ENCODE results near the gene DDX1. TPM values are rescaled to one million over a fixed set of nuclear protein-coding genes. Genes with fewer than 3 reads are reported as not detected.

The DDX1 gene
- total RNA-seq, 1 experiment from 2014 or later, result 154 TPM

DNA sequence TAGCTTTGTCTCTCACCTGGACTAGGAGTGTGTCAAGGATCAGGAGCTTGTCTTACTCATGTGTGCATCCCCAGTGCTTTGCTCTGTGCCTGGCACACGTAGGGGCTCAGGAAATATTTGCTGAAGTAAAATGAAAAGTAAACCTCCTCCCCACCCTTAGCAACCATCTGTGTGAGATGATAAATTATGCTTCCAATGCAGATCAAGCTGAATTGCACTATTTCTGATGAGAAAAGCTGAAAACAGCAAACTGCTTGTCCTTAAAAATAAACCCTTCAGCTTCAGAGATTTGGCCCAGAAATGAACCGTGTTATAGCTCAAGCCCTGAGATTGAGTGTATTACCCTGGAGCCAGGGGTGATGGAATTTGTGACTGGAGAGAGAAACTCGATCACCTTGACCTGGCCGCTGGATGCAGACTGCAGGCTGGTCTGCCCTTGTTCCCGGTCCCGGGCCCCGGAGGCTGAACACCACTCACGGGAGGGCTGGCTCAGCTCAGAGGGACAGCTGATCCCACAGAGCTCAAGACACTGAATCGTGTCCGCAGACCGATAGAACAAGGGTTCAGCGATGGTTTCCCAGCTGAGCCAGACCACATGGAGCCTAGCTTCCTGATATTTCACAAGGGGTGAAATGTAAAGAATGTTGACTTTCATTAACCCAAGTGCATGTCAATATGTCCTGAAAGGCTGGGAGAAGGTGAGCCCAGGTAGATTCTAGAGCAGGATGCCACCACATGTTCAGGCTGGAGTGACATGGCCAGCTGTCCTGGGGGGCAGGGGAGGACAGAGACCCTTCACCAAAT lies 50.5 kb downstream of the DDX1 start:
- Histone ChIP-seq H3K9me3 (ENCODE audit: low read depth, low read length, poor library complexity, severe bottlenecking) (no peaks in the 10 kb centered on the region), H3K36me3 (ENCODE audit: insufficient read depth, low read length, poor library complexity, severe bottlenecking) (peaks cover 6% of the 10 kb centered on the region), H3K4me3 (ENCODE audit: low read depth, low read length, poor library complexity, severe bottlenecking) (no peak overlapping the region), H3K27ac (ENCODE audit: low read depth, low read length, poor library complexity, severe bottlenecking) (no peak overlapping the region), H3K27me3 (replicated peaks; ENCODE audit: insufficient read depth, low read depth, low read length, poor library complexity) (no peaks in the 10 kb centered on the region), H3K4me1 (ENCODE audit: insufficient read depth, low read length, poor library complexity, severe bottlenecking) (peaks cover 5% of the 10 kb centered on the region)
- POLR2A ChIA-PET (ENCODE audit: low non-redundant PET), result no interaction called here
- BruUV-seq (replicated peaks), result no TSS peak
- CTCF ChIA-PET, result no interaction called here
- TF ChIP-seq EZH2 (IDR thresholded peaks at IDR 0.05; ENCODE audit: borderline replicate concordance, low read depth, low read length, poor library complexity, severe bottlenecking) (no peak), CTCF (conservative IDR thresholded peaks at IDR 0.05; ENCODE audit: low read depth, low read length) (no peak)
- intact Hi-C loops (cut with micrococcal nuclease; ENCODE audit: unreplicated experiment), result no loop called here
- no peak for DNase-seq (ENCODE audit: low spot score)

- no peaks in the 10 kb centered on the region for H3K9me3 ChIP-seq (ENCODE audit: low read depth, low read length, poor library complexity, severe bottlenecking)
- no peaks in the 10 kb centered on the region for H3K27me3 ChIP-seq (replicated peaks; ENCODE audit: insufficient read depth, low read depth, low read length, poor library complexity)
- no peak overlapping the region for H3K4me3 ChIP-seq (ENCODE audit: low read depth, low read length, poor library complexity, severe bottlenecking)
- intact Hi-C loops (cut with micrococcal nuclease; ENCODE audit: unreplicated experiment), result no loop called here
- peaks cover 6% of the 10 kb centered on the region for H3K36me3 ChIP-seq (ENCODE audit: insufficient read depth, low read length, poor library complexity, severe bottlenecking)
- ChIA-PET POLR2A (ENCODE audit: low non-redundant PET) (no interaction called here), CTCF (no interaction called here)
- H3K4me1 ChIP-seq (ENCODE audit: insufficient read depth, low read length, poor library complexity, severe bottlenecking), result no peaks in the 10 kb centered on the region
- no TSS peak for BruUV-seq (replicated peaks)
- no peak overlapping the region for H3K27ac ChIP-seq (ENCODE audit: low read depth, low read length, poor library complexity, severe bottlenecking)
- no peak for TF ChIP-seq CTCF (conservative IDR thresholded peaks at IDR 0.05; ENCODE audit: low read depth, low read length)
- no peak for TF ChIP-seq EZH2 (IDR thresholded peaks at IDR 0.05; ENCODE audit: borderline replicate concordance, low read depth, low read length, poor library complexity, severe bottlenecking)
- DNase-seq (ENCODE audit: low spot score), result no peak
Measured at GRCh38 chr2:15642815-15643500, 51.3 kb downstream of the DDX1 start.

DNA sequence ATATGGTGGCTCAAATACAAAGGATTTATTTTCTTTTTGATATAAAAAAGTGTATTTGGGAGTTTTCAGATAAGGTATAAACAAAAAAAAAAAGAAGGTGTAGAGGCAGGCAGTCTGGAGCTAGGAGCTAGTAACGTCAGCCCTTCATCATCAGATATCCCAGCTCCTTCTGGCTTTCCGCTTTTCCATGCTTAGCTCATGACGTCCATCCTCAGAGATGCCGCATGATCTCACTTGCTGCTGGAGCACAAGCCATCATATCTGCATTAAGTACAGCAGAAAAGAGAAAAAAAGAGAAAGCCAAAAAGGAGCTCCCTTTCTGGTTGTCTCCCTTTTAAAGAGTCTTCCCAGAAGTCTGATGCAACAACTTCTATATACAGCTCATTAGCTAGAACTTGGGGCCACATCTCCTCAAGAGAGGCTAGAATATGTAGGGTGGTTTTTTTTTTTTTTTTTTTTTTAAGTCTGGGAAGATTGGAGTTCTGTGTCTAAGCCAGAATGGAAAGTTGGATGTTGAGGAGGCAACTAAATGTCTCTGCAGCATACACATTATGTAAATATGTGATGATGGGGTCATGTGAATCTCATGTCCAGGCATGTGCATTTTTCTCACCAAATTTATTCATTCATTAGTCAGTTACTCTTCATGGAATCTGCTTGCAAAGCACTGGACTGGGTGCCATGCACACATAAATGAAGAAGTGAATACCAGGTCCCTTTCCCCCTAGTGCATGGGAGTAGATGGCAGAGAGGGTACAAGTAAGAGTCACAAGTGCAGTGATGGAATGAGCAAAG lies 52.3 kb downstream of the DDX1 start:
- TF ChIP-seq EZH2 (IDR thresholded peaks at IDR 0.05; ENCODE audit: borderline replicate concordance, low read depth, low read length, poor library complexity, severe bottlenecking), result no peak
- no peak for TF ChIP-seq CTCF (conservative IDR thresholded peaks at IDR 0.05; ENCODE audit: low read depth, low read length)
- POLR2A ChIA-PET (ENCODE audit: low non-redundant PET), result no interaction called here
- no peak for DNase-seq (ENCODE audit: low spot score)
- Histone ChIP-seq H3K9me3 (ENCODE audit: low read depth, low read length, poor library complexity, severe bottlenecking) (no peaks in the 10 kb centered on the region), H3K4me3 (ENCODE audit: low read depth, low read length, poor library complexity, severe bottlenecking) (no peak overlapping the region), H3K36me3 (ENCODE audit: insufficient read depth, low read length, poor library complexity, severe bottlenecking) (peaks cover 6% of the 10 kb centered on the region), H3K4me1 (ENCODE audit: insufficient read depth, low read length, poor library complexity, severe bottlenecking) (no peaks in the 10 kb centered on the region), H3K27ac (ENCODE audit: low read depth, low read length, poor library complexity, severe bottlenecking) (no peak overlapping the region), H3K27me3 (replicated peaks; ENCODE audit: insufficient read depth, low read depth, low read length, poor library complexity) (no peaks in the 10 kb centered on the region)
- intact Hi-C loops (cut with micrococcal nuclease; ENCODE audit: unreplicated experiment), result no loop called here
- no TSS peak for BruUV-seq (replicated peaks)
- CTCF ChIA-PET, result no interaction called here
